HL-60 (cell line): ENCODE measurements around the gene CHURC1.

ENCODE experiments used
- DNase-seq, 2 experiments: peaks; one replicate each; pipeline ENCODE4 v3.0.0-alpha.2; 2010 to 2020; ENCODE audit warnings: low read depth in 1 of 2, low spot score in 1 of 2
- H3K27ac ChIP-seq: fragments of 250-450 bp; sonication (Bioruptor Pico); replicated peaks from 2 replicates; pipeline ENCODE4 v1.5.1; 2020; ENCODE audit warnings: mild to moderate bottlenecking, moderate library complexity
- H3K27me3 ChIP-seq: fragments of 250-450 bp; sonication (Bioruptor Pico); 2 replicates; pipeline ENCODE4 v1.5.1; 2021; ENCODE audit warnings: mild to moderate bottlenecking, moderate library complexity; ENCODE audit not compliant: insufficient read depth, poor library complexity, severe bottlenecking
- H3K4me3 ChIP-seq: replicated peaks from 2 replicates; pipeline ENCODE4 v1.5.1; 2011; ENCODE audit warnings: mild to moderate bottlenecking, control low read depth, low read length; ENCODE audit not compliant: insufficient read depth
- CTCF ChIP-seq: IDR thresholded peaks from one replicate; pipeline ENCODE4 v1.5.1; 2011; ENCODE audit warnings: low read length, control low read depth, inconsistent platforms; ENCODE audit not compliant: insufficient read depth
- GABPA ChIP-seq: IDR thresholded peaks from 2 replicates; pipeline ENCODE4 v1.6.1; 2012; ENCODE audit warnings: low read depth
- POLR2AphosphoS5 ChIP-seq: IDR thresholded peaks from 2 replicates; pipeline ENCODE4 v1.6.1; 2012; ENCODE audit warnings: low read depth
- REST ChIP-seq: IDR thresholded peaks from 2 replicates; pipeline ENCODE4 v1.6.1; 2012; ENCODE audit warnings: low read depth; ENCODE audit not compliant: insufficient replicate concordance
- SPI1 ChIP-seq: IDR thresholded peaks from 2 replicates; pipeline ENCODE4 v1.6.1; 2012; ENCODE audit warnings: low read depth, mild to moderate bottlenecking, borderline replicate concordance

Gene CHURC1

DNA sequence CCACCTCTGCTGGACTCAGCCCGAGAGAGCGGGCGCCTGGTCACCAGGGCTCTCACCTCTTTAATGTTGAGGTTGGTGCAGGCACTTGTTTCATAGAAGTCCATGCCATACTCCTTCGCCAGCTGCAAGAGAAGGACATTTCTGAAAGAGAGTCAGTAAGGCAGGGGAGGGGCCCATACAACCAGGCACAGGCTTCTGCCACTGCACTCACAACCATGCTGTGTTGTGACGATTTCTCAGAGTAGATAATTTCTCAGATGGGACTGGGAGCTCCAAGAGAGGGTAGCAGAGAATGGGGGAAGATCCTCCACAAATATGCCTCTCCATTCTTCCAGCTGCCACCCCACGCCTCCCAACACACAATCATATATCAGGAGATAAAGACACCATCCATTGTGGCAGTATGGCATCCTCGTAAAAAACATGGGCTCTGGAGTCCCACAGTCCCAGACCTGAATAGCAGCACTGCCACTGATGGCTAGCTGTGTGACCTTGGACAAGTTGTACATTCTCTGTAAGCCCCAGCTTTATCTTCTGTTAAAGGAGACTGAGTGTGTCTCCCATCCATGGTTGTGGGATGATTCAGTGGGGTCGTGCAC is 34.5 kb downstream of the CHURC1 start:
- H3K4me3 ChIP-seq = no peak overlapping the region
- TF ChIP-seq GABPA (no peak), SPI1 (no peak), CTCF (no peak), POLR2AphosphoS5 (no peak), REST (no peak)
- H3K27ac ChIP-seq = no peak overlapping the region
- H3K27me3 ChIP-seq = no peaks in the 10 kb centered on the region
- DNase-seq = no peak

DNA sequence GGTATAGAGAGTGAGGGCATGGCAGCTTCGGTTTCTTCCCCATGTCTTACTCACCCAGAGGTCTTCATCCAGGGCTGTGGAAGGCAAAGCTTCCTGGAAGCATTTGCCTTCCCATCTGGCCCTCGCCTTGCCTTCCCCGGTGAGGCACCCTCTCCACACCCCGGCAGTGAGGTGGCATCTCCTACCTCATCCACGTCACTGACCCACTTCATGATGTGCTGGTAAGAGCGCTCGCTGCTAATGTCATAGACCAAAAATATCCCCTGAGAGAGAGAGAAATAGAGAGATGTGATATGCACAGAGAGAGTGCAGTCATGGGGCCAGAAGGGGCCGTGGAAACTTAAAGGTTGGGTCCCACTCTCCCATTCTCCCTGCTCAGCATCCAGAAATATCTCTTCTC is 36.6 kb downstream of the CHURC1 start:
- Histone ChIP-seq H3K27ac (no peak overlapping the region), H3K4me3 (no peak overlapping the region), H3K27me3 (no peaks in the 10 kb centered on the region)
- DNase-seq = no peak
- TF ChIP-seq REST (no peak), POLR2AphosphoS5 (no peak)

DNA sequence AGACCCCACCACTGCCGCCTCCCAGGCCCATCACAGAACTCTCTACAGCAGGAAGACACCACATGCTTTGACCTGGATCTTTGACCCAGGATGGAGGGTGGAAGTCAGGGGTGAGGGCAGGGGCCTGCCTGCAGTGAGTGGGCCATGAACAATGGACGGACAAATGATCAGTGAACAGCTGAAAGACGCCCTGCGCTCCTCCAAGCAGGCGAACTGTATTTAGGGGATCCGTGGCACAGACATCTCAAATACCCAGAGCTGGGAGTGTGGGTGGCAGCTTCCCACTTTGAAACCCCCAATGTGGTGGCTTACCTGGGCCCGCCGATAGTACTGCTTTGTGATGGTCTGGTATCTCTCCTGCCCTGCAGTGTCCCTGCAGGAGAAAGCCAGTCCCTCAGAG is 37.0 kb downstream of the CHURC1 start:
- DNase-seq = no peak
- Histone ChIP-seq H3K4me3 (no peak overlapping the region), H3K27ac (no peak overlapping the region), H3K27me3 (no peaks in the 10 kb centered on the region)
- TF ChIP-seq POLR2AphosphoS5 = no peak
- TF ChIP-seq SPI1 = no peak

DNA sequence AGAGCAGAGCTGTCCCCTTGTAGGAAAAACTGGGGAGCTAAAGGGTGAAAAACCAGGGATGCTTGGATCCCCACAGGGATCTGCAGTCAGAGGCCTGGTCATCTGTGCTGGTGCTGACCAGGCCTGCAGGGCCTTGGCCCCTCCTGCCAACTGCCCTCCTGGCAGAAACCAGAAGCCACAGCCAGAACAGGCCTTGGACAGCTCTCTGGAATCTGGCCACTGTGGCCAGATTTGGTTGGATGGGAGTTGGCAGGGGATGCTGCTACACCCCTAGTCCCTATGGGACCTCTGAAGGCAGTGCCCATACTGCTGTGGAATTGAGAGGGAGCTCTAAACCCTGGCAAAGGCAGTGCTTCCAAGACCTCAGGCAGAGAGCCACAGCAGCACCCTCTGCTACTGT is 37.5 kb downstream of the CHURC1 start:
- H3K27me3 ChIP-seq = no peaks in the 10 kb centered on the region
- no peak for DNase-seq
- TF ChIP-seq SPI1 (no peak), CTCF (no peak), POLR2AphosphoS5 (no peak), GABPA (no peak), REST (no peak)
- no peak overlapping the region for H3K4me3 ChIP-seq
- no peak overlapping the region for H3K27ac ChIP-seq
